OCI-LY3 (cell line): ENCODE measurements around the gene PRPF40B.

ENCODE experiments used
- CTCF ChIP-seq: fragments of 200-600, 300-600 bp; sonication (generic); IDR thresholded peaks from 2 replicates; pipeline ENCODE4 v1.5.1; 2014; ENCODE audit warnings: antibody characterized with exemption, low read length, low read depth
- EZH2phosphoT487 ChIP-seq: fragments of 200-600 bp; shearing (Covaris generic); IDR thresholded peaks from 2 replicates; pipeline ENCODE4 v1.6.1; 2018; ENCODE audit warnings: antibody characterized with exemption, mixed run types, low read depth

GRCh38 chr12:49659753-49660152 is 36.4 kb downstream of the PRPF40B start:
- no peak for TF ChIP-seq CTCF
- no peak for TF ChIP-seq EZH2phosphoT487
